ENCODE results near the gene MEGF8.

Gene MEGF8

DNA sequence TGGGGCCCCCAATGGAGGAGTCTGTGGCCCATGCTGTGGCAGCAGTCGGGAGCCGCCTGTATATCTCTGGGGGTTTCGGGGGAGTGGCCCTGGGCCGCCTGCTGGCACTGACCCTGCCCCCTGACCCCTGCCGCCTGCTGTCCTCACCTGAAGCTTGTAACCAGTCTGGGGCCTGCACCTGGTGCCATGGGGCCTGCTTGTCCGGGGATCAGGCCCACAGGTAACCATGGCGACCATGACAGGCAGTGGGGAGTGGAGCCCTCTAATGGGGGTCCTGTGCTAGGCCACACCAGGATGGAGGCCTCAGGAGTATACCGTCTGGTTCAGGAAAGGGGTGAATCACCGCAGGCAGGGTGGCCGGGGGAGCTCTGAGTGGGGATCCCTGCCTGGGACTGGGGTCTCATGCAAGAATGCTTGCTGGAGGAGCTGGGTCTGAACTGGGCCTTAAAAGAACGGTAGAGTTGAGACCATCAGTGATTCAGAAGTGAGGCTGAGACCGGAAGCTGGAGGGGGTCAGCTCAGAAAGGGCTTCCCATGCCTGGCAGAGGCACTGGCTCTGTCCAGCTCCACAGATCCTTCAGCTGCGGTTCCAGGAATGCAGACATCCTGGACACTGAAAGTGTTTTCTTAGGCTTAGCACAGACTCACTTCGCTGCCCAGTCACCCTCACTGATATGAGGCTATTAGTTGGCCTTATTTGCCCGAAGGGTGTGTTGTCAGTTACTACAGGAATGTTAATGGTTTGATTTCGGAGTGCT lies 35.5 kb downstream of the MEGF8 start:
- DNase-seq, result no peak

DNA sequence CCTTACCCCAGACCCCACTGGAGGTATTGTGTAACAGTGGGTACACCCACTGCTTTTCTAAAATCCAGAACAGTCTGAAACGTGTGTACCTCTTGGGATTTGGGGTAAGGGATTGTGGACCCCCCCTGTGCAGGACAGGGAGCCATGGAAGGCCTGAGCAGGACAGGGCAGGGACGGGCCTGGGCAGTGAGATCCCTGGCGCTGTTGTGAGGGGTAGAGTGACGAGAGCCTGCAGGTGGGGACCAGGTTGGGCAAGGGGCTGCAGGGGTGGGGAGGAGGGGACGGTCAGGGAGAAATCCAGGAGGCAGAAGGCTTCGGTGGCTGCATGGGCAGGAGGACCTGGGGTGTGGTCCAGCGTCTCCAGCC lies 36.1 kb downstream of the MEGF8 start:
- no peak for DNase-seq

DNA sequence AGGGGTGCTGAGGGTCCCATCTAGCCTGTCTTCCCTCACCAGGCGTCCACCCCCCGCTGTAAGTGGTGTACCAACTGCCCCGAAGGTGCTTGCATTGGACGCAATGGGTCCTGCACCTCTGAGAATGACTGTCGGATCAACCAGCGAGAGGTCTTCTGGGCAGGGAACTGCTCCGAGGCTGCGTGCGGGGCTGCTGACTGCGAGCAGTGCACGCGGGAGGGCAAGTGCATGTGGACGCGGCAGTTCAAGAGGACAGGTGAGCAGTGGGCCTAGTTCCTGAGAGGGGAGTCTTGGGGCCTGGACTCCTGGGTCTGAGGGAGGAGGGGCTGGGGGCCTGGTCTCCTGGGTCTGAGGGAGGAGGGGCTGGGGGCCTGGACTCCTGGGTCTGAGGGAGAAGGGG lies 36.9 kb downstream of the MEGF8 start:
- no peak for DNase-seq

DNA sequence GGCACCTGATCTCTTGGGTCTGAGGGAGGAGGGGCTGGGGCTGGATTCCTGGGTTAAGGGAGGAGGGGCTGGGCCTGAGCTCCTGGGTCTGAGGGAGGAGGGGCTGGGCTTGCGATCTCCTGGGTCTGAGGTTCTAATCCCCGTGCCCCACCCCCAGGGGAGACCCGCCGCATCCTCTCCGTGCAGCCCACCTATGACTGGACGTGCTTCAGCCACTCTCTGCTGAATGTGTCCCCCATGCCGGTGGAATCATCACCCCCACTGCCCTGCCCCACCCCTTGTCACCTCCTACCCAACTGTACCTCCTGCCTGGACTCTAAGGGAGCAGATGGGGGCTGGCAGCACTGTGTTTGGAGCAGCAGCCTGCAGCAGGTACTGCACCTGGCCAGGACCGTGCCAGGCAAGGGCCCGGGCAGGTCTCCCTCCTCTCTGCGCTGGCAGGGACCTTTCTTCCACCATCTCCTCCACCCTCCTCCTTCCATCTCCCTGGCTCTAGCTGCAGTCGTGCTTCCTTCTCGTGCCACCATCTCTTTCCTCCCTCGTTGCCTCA lies 37.5 kb downstream of the MEGF8 start:
- DNase-seq, result no peak

DNA sequence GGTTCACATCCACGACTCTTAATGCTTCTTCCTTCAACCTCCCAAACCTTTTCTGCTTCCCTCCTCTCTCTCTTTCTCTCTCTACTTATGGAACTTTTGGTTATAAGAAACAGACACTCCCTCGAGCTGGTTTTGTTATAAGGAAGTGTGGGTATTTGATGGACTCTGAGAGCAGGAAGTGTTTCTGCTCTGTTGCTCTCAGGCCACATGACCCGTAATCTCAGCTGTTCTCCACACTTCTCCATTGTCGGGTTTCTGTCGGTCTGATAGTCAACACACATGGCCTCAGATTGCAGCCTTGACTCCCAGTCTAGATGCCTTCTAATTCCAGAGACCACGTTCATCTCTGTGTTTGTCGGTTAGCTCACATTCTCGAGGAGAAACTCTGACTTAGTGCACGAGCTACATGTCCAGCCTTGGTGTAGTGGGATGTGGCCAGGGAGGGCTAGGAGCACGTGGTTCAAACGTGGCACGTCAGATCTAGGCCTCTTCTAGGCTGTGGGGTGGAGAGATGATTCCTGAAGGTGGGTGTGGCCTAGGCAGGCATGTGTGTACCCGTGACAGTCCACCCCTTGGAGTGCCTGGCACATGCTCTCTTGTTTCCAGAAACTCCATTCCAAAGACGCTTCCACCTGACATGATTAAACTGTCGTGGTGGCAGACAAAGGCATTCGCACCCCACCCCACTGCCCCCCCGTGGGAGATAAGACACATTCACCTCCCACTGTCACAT lies 38.3 kb downstream of the MEGF8 start:
- no peak for DNase-seq

DNA sequence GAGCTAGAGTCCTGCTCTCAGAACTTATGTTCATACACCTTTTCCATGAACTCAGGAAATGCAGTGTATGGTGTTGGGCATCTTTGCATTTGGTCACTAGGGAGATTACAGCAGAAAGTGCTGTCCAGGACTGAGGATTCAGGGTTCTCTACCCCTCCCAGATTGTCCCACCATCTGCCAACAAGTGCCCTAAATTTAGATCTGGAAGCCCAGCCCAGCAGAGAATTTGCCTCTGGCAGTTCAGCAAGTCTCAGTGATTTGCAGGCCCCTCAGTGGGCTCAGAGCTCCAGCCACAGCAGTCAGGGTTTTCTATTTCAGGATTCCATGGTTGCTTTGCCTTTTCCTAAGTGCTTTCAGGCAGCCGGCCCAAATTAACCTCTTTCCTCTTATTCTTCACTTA lies 41.2 kb downstream of the MEGF8 start:
- no peak for DNase-seq

DNA sequence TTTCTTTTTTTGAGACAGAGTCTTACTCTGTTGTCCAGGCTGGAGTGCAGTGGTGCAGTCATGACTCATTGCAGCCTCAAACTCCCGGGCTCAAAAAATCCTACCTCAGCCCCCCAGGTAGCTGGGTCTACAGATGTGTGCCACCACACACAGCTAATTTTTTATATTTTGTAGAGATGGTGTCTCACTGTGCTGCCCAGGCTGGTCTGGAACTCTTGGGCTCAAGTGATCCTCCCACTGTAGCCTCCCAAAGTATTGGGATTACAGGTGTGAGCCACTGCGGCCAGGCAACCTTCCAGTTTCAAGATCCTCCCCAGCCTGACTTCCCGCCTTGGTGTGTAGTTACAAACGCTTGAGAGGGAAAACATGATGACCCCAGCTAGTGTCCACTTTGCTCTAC lies 42.5 kb downstream of the MEGF8 start:
- DNase-seq, result no peak

DNA sequence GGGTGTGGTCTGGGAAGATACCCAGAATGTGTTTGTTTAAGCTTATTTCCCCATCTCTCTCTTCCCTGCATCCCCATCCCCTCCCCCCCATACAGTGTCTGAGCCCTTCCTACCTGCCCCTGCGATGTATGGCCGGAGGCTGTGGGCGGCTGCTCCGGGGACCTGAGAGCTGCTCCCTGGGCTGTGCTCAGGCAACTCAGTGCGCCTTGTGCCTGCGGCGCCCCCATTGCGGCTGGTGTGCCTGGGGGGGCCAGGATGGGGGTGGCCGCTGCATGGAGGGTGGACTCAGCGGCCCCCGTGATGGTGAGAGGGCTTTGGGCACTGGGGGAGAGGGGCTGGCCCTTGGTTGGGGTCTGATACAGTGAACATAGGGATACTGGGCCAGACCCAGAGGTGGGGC lies 42.9 kb downstream of the MEGF8 start:
- DNase-seq, result no peak

DNA sequence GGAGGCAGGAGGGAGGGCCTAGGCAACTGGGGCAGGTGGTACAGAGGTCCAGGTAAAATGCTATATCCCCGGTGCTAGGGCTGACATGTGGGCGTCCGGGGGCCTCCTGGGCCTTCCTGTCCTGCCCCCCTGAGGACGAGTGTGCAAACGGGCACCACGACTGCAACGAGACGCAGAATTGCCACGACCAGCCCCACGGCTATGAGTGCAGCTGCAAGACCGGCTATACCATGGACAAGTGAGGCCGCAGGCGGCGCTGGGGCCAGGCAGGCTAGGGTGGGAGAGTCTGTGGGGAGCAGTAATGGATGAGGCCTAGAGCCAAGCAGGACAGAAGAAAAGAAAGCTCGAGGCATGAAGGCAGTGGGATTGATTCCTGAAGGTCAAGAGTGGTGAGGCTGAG lies 43.3 kb downstream of the MEGF8 start:
- DNase-seq, result no peak

DNA sequence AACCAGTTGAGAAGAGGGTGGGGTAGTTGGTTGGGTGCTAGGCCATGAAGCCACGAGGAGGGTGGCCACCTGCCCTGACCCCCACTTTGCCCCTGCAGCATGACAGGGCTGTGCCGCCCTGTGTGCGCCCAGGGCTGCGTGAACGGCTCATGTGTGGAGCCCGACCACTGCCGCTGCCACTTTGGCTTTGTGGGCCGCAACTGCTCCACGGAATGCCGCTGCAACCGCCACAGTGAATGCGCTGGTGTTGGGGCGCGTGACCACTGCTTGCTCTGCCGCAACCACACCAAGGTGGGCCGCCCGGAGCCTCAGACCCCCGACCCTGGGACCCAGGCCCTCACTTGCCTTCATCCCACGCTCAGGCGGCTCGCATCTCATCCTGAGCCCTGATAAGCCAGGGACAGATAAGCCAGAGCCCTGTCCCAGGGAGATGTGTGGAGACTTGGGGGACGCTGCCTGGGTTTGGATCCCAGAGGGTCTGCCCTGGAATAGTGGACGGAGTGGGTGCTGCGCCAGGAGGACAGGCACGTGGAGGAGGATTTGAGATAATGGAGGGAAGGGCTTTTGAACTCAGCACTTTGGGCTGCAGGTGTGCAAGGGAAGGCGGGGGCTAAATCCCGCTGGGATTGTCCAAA lies 44.1 kb downstream of the MEGF8 start:
- DNase-seq, result no peak

DNA sequence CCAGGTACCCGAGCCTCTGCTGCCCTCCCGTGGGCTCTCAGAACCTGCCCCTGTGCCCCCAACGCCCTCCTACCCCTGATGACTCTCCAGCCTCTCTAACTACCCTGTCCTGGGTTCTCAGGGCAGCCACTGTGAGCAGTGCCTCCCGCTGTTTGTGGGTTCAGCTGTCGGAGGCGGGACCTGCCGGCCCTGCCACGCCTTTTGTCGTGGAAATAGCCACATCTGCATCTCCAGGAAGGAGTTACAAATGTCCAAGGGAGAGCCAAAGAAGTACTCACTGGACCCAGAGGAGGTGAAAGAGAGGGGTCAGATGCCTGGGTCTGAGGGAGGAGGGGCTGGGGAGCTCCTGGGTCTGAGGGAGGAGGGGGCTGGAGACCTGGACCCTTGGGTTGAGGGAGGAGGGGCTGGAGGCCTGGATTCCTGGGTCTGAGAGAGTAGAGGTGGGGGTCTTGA lies 44.7 kb downstream of the MEGF8 start:
- DNase-seq, result no peak

DNA sequence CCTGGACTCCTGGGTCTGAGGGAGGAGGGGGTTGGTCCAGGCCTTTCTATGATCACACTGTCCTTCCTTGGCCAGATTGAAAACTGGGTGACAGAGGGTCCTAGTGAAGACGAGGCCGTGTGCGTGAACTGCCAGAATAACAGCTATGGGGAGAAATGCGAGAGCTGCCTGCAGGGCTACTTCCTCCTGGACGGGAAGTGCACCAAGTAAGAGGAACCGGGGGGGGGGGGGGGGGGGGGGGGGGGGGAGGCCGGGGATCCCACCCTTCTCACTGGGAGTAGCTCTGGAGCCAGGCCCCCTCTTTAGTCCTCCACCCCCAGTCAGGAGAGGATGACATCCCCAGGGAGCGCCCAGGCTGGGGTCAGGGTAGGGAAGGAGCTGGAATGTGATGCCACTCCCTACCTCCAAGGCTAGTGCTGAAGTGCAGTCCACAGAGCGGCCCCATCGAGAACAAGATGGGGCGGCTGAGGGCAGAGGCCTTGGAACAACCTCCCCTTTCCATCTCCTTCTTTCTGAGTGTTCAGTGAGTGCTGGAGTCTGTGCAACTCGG lies 45.3 kb downstream of the MEGF8 start:
- no peak for DNase-seq

DNA sequence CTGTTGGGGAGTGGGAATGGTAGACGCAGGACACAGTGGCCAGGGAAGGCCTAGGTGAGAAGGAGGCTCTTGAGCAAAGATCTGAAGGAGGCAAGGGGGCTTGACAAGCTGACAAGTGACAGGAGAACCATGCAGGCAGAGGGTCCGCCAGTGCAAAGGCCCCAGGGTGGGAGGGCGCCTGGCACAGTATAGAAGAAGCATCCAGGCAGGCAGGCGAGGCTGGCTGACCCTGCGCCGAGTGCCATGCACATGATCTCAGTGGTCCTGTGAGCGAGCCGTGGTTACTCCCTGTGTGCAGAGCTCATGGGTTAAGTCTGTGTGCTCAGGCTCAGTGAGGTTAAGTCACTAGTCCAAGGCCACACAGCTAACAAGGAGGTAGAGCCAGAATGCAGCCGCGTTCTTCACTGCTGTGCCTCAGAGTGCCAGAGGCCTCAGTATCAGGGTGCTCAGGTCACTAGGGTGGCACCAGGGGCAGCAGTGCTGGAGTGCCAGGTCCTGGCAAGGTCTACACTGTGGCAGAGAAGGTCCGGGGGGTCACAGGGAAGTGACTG lies 49.5 kb downstream of the MEGF8 start:
- no peak for DNase-seq

DNA sequence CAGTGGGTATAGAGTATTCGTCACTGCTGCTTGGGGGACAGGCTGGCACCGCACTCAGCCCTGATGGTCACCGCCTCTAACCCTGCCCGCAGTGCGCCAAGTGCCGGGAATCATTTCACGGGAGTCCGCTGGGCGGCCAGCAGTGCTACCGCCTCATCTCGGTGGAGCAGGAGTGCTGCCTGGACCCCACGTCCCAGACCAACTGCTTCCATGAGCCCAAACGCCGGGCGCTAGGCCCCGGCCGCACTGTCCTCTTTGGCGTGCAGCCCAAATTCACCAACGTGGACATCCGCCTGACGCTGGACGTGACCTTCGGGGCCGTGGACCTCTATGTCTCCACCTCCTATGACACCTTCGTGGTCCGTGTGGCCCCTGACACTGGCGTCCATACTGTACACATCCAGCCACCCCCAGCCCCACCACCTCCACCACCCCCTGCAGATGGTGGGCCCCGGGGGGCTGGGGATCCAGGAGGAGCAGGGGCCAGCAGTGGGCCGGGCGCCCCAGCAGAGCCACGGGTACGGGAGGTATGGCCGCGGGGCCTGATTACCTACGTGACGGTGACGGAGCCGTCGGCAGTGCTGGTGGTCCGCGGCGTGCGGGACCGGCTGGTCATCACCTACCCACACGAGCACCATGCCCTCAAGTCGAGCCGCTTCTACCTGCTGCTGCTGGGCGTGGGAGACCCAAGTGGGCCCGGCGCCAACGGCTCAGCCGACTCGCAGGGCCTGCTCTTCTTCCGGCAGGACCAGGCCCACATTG lies 50.2 kb downstream of the MEGF8 start:
- DNase-seq, result no peak

DNA sequence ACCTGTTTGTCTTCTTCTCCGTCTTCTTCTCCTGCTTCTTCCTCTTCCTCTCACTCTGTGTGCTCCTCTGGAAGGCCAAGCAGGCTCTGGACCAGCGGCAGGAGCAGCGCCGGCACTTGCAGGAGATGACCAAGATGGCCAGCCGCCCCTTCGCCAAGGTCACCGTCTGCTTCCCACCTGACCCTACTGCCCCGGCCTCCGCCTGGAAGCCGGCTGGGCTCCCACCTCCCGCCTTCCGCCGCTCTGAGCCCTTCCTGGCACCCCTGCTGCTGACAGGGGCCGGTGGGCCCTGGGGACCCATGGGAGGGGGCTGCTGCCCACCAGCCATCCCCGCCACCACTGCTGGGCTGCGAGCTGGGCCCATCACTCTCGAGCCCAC lies 50.7 kb downstream of the MEGF8 start:
- DNase-seq, result no peak

DNA sequence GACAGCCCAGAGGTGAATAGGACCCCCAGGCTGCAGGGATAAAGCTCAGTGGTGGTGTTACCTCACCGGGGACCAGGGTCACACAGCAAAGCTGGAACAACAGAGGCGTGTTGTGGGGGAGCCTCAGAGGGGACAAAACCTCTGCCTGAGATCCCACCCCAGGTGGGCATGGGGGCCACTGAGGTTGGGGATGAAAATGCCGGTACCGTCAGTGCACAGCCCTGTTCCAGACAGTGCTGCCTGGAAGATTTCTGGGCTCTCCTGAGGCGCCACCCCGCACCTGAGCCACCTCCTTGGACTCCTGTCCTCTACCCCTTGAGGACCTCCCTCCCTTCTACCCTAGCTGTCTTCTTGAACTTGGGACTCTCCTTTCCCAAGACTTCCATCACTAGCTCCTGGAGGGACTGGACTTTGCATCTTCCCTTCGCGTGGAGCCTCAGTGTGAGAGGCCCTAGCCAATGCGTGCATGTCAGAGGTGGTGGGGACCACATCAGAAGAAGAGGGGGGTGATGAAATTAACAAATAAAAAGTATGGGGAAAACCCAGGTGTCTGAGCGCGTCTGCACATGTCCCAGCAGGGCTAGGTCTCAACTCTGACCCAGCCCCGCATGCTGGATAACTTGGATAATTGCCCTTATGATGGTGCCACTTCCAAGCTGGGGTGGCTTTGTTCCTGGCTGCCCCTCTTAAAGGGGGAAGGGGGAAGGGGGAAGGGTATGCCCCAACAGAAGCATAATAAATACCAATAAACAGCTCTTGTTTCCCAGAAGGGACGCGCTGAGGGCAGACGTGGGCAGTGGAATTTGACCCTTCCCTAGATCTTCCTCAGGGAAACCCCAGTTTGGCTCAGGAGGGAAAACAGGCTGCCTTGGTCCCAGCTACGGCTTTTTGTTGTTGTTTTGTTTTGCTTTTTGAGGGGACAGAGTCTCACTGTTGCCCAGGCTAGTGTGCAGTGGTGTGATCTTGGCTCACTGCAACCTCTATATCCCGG lies 53.1 kb downstream of the MEGF8 start:
- no peak for DNase-seq

DNA sequence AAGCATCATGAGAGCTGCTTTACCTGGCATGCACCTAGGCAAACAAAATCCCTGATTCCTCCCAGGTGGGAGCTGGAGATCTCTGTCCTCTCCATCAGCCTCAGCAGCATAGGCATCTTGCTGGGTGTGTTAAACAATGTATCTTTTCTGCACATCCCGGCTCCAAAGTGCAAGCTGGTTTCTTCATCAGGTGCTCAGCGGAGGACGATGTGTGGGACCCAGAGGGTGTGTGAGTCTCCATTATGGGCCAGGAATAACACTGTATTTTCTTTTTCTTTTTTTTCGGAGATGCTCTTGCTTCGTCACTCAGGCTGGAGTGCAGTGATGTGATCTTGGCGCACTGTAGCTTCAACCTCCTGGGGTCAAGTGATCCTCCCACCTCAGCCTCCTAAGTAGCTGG lies 54.7 kb downstream of the MEGF8 start:
- DNase-seq, result no peak

DNA sequence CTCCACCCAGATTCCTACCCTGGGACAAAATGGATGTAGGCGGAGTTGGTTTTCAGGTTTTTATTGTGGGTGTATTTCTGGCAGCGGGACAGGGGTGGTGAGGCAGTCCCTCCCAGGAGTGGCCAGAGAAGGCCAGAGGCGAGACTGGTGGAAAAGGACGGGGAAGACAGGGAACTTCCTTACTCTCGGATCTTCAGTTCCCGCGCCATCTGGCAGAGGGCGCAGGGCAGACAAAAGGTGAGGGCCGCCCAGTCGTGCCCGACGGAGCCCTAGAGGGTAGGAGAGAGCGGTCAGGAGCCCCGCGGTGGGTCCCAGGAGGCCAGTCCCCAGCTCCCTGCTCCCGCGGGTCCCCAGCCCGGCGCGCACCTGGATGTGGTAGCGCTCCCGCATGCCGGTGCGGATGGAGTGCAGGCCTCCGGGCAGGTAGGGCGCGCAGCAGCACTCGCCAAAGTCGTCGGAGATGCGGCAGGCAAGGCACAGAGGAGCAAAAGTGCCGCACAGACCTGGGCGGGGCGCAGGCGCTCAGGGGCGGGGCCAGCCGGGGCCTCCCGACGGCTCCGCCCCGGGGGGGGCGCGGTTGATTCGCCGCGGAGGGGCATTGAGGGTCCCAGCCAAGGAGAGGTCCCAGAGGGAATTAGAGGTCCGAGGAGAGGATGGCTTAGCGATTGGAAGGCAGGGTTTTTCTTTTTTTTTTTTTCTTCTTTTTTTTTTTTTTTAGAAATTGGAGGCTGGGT lies 61.7 kb downstream of the MEGF8 start:
- peak; percentile 61 to 68 for DNase-seq

DNA sequence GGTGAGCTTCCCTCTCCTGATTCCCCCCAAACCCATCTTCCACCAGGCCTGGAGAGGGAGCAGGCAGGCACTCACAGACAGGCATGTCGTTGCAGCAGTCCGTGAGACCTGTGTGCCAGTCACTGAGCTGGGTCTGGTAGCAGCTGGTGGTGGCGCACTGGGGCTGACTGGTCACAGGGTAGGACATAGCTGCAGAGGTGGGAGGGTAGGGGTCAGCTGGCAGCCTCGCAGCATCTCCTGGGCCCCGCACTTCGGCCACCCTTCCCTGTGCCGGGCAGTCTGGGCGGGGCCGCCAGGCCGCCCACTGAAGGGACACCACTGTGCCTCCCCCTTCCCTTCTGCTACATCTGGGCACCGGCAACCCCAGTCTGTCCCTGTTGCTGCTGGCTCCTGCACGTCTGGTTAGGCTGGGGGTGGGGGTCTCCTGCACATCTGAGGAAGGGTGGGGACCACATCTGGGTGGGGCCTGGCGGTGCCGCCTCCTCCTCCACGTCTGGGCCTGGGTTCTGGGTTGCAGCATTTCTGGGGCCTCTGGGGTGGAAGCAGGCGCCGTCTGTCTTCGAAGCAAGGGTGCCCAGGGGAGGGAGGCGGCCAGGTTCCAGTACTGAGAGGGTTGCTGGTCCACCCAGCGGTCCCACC lies 63.5 kb downstream of the MEGF8 start:
- DNase-seq, result no peak

DNA sequence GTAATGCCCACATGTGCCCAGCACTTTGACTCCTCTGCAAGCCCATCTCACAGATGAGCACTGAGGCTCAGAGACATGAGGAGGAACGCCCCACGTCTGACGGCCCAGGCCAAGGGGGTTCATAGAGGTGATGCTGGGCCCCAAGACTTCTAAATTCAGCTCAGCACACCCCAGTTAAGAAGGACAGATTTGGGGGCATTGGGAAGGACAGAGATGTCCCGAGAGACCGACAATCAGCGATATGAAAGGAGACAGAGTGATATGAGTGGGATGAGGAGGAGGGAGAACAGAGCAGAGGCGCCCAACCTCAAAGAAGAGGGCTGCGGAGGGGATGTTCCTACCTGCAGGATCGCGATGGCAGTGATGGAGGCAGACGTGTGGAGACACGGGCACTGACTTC lies 64.5 kb downstream of the MEGF8 start, which contains the start of gene CNFN:
Gene CNFN (minus strand): TSS at position 399 of the 400 bp plus-strand sequence. CDS start 1,260 bp downstream, outside the sequence.
- DNase-seq, result no peak

Data from stimulated activated CD4-positive, alpha-beta T cell treated with anti-CD3 and anti-CD28 coated beads, Interleukin-4, amount 100 ng/mL, for 4 hours (primary cell).